ENCODE results near the gene ZIC4. TPM values are rescaled to one million over a fixed set of nuclear protein-coding genes. Genes with fewer than 3 reads are reported as not detected.

Gene ZIC4
- total and polyA plus RNA-seq, 2 of the 4 experiments (the other 2 are of a cell fraction), result not detected

- Histone ChIP-seq H2AK9ac (replicated peaks; ENCODE audit: low read depth, low read length, poor library complexity) (no peak overlapping the region), H4K8ac (ENCODE audit: low read depth in 2 of 2, low read length in 2 of 2) (no peak overlapping the region), H3K9me3 (ENCODE audit: control insufficient read depth, insufficient read depth, low read length) (peaks cover 17% of the 10 kb centered on the region), H3K18ac (ENCODE audit: low read depth, low read length) (no peak overlapping the region), H3K4ac (ENCODE audit: low read depth, low read length) (no peak overlapping the region), H3K4me3 (ENCODE audit: insufficient read depth, low read depth, low read length) (no peak overlapping the region), H4K20me1 (ENCODE audit: insufficient read depth, low read length) (no peaks in the 10 kb centered on the region), H2AK5ac (ENCODE audit: low read depth, low read length) (no peak overlapping the region), H4K5ac (ENCODE audit: low read depth, low read length) (no peak overlapping the region), H3K9me1 (ENCODE audit: insufficient read depth, low read length) (no peaks in the 10 kb centered on the region), H2BK20ac (ENCODE audit: low read depth, low read length) (no peak overlapping the region), H3K14ac (replicated peaks; ENCODE audit: low read depth, low read length) (no peak overlapping the region), H3K36me3 (ENCODE audit: control insufficient read depth, insufficient read depth, low read length) (no peaks in the 10 kb centered on the region), H2BK5ac (ENCODE audit: low read depth, low read length, poor library complexity, severe bottlenecking) (no peak overlapping the region), H3K56ac (ENCODE audit: extremely low read depth, insufficient read depth, low read length) (no peak overlapping the region), H3K23ac (ENCODE audit: low read depth, low read length) (no peak overlapping the region), H4K91ac (ENCODE audit: insufficient read depth, low read depth, low read length) (no peak overlapping the region), H2AFZ (replicated peaks; ENCODE audit: low read length, poor library complexity) (no peak overlapping the region), H3K9ac (ENCODE audit: low read depth, low read length) (no peak overlapping the region), H3K4me2 (ENCODE audit: low read depth, low read length) (no peak overlapping the region), H3K4me1 (ENCODE audit: control insufficient read depth, insufficient read depth, low read length) (no peaks in the 10 kb centered on the region), H2BK120ac (ENCODE audit: low read depth, low read length) (no peak overlapping the region), H3K27me3 (ENCODE audit: control insufficient read depth, insufficient read depth, low read length) (peaks cover 78% of the 10 kb centered on the region), H3K79me1 (ENCODE audit: low read depth in 1 of 2, low read length in 2 of 2) (no peaks in the 10 kb centered on the region), H3K27ac (ENCODE audit: insufficient read depth, low read length) (no peak overlapping the region), H2BK15ac (ENCODE audit: low read depth, low read length) (no peak overlapping the region)
- TF ChIP-seq CEBPB (IDR thresholded peaks at IDR 0.05; ENCODE audit: low read depth, low read length) (no peak), SMC3 (IDR thresholded peaks at IDR 0.05; ENCODE audit: low read depth, low read length) (no peak), POLR2A (IDR thresholded peaks at IDR 0.05; ENCODE audit: low read depth, low read length) (no peak), USF2 (IDR thresholded peaks at IDR 0.05; ENCODE audit: low read depth, low read length) (no peak), ELK1 (IDR thresholded peaks at IDR 0.05; ENCODE audit: borderline replicate concordance, low read depth, low read length) (no peak), MAFK (IDR thresholded peaks at IDR 0.05; ENCODE audit: low read depth, low read length) (no peak), CHD1 (IDR thresholded peaks at IDR 0.05; ENCODE audit: low read depth, low read length) (no peak), FOS (IDR thresholded peaks at IDR 0.05; ENCODE audit: low read depth, low read length) (no peak), MXI1 (IDR thresholded peaks at IDR 0.05; ENCODE audit: borderline replicate concordance, low read depth, low read length) (no peak), MAZ (IDR thresholded peaks at IDR 0.05; ENCODE audit: borderline replicate concordance, low read depth, low read length) (no peak), RAD21 (IDR thresholded peaks at IDR 0.05; ENCODE audit: low read length) (no peak), NFE2L2 (IDR thresholded peaks at IDR 0.05; ENCODE audit: low read depth, low read length) (no peak), RCOR1 (IDR thresholded peaks at IDR 0.05; ENCODE audit: insufficient replicate concordance, low read length) (no peak), BHLHE40 (IDR thresholded peaks at IDR 0.05; ENCODE audit: low read depth, low read length) (no peak), CTCF (conservative IDR thresholded peaks at IDR 0.05; ENCODE audit: low read depth, low read length) (no peak), RFX5 (IDR thresholded peaks at IDR 0.05; ENCODE audit: low read depth, low read length) (no peak)
- ChIA-PET CTCF (no interaction called here), POLR2A (ENCODE audit: unreplicated experiment) (no interaction called here)
- DNase-seq, result no peak
- dilution Hi-C loops (cut with HindIII; ENCODE audit: low sequenced_read_pairs, unreplicated experiment) (no loop called here), in situ Hi-C loops (cut with MboI; ENCODE audit: low sequenced_read_pairs) (no loop called here), intact Hi-C loops (cut with micrococcal nuclease) (loop anchor here (5.0 kb wide), 1 partner anchor 995 kb away; no protein-coding TSS in a partner anchor)
- no CpG with 5 or more reads among the region's 7 CpGs for WGBS, 2 experiments (ENCODE audit: extremely low coverage in 2 of 2, insufficient read length in 1 of 2)
- no TSS peak for BruUV-seq (replicated peaks)
- ATAC-seq (ENCODE audit: low read depth), result no peak
Measured at GRCh38 chr3:147417551-147418295, 11.4 kb upstream of the ZIC4 start.
